HEK293 (cell line): ENCODE data around the gene SRC.

Experiments used
- CTCF ChIA-PET: fragments of 350-600 bp; formaldehyde crosslinking; extraction: SDS; loops from one replicate; lab custom pipeline; 2021; ENCODE audit warnings: antibody characterized with exemption; lab: Yijun Ruan, JAX
- POLR2A ChIA-PET: fragments of 300-600 bp; formaldehyde crosslinking; extraction: SDS; loops from one replicate; lab custom pipeline; 2020; ENCODE audit warnings: antibody characterized with exemption, inconsistent platforms; lab: Yijun Ruan, JAX
- H3K27ac ChIP-seq: fragments of 200-500 bp; sonication (Bioruptor generic); 2 replicates; pipeline ENCODE4 v1.5.1; 2014; ENCODE audit warnings: low read depth, low read length, control low read depth, inconsistent platforms; ENCODE audit errors: extremely low read depth
- H3K36me3 ChIP-seq, 2 experiments: fragments of 200-500 bp in 1 of 2; sonication (Bioruptor generic) in 1 of 2; 1 replicate in 1 of 2; 2 replicates in 1 of 2; pipeline ENCODE4 v1.5.1; 2014 to 2017; ENCODE audit warnings: inconsistent platforms in 2 of 2, low read length in 2 of 2; ENCODE audit not compliant: control insufficient read depth in 2 of 2, insufficient read depth in 1 of 2
- H3K4me1 ChIP-seq: fragments of 200-500 bp; sonication (Bioruptor generic); 2 replicates; pipeline ENCODE4 v1.5.1; 2014; ENCODE audit warnings: mild to moderate bottlenecking, low read length, inconsistent platforms; ENCODE audit not compliant: control insufficient read depth, insufficient read depth
- H3K4me3 ChIP-seq: 2 replicates; pipeline ENCODE4 v1.5.1; 2011; ENCODE audit warnings: low read depth, mild to moderate bottlenecking, control low read depth, low read length, moderate library complexity
- H3K9me3 ChIP-seq: fragments of 200-500 bp; sonication (Bioruptor generic); 2 replicates; pipeline ENCODE4 v1.5.1; 2014; ENCODE audit warnings: low read depth, low read length, inconsistent platforms; ENCODE audit not compliant: control insufficient read depth, insufficient read depth
- GFI1B ChIP-seq: fragments of 450-650 bp; formaldehyde crosslinking; IDR thresholded peaks from 2 replicates; pipeline ENCODE4 v1.5.1; 2016; ENCODE audit warnings: missing biosample characterization, missing genetic modification characterization
- HOXC10 ChIP-seq: sonication (generic); formaldehyde crosslinking; IDR thresholded peaks from 2 replicates; pipeline ENCODE4 v1.8.1; 2023; ENCODE audit warnings: mild to moderate bottlenecking, missing genetic modification reagents
- SALL2 ChIP-seq: fragments of 450-650 bp; formaldehyde crosslinking; IDR thresholded peaks from 2 replicates; pipeline ENCODE4 v1.5.0; 2017; ENCODE audit warnings: missing biosample characterization, mild to moderate bottlenecking, missing genetic modification characterization, borderline replicate concordance
- SP3 ChIP-seq: fragments of 450-650 bp; formaldehyde crosslinking; IDR thresholded peaks from 2 replicates; pipeline ENCODE4 v1.5.1; 2016; ENCODE audit warnings: missing biosample characterization, missing genetic modification characterization
- SP7 ChIP-seq: fragments of 450-650 bp; formaldehyde crosslinking; IDR thresholded peaks from 2 replicates; pipeline ENCODE4 v1.5.1; 2016; ENCODE audit warnings: missing biosample characterization, missing genetic modification characterization
- ZBTB10 ChIP-seq: fragments of 450-650 bp; formaldehyde crosslinking; IDR thresholded peaks from 2 replicates; pipeline ENCODE4 v1.5.1; 2016; ENCODE audit warnings: missing biosample characterization, missing genetic modification characterization
- ZFP41 ChIP-seq: fragments of 450-650 bp; formaldehyde crosslinking; IDR thresholded peaks from 2 replicates; pipeline ENCODE4 v1.5.1; 2016; ENCODE audit warnings: missing biosample characterization, missing genetic modification characterization, borderline replicate concordance
- ZNF157 ChIP-seq: fragments of 450-650 bp; formaldehyde crosslinking; IDR thresholded peaks from 2 replicates; pipeline ENCODE4 v1.5.1; 2016; ENCODE audit warnings: missing biosample characterization, missing genetic modification characterization
- ZNF174 ChIP-seq: fragments of 450-650 bp; formaldehyde crosslinking; IDR thresholded peaks from 2 replicates; pipeline ENCODE4 v1.5.0; 2017; ENCODE audit warnings: missing biosample characterization, mild to moderate bottlenecking, missing genetic modification characterization
- ZNF274 ChIP-seq, 2 experiments: fragments of 200-500 bp in 1 of 2; fragments of 450-650 bp in 1 of 2; sonication (Bioruptor generic) in 1 of 2; formaldehyde crosslinking in 1 of 2; IDR thresholded peaks; 2 replicates each; pipeline versions ENCODE4 v1.5.1 to v1.6.1; 2014 to 2016; ENCODE audit warnings: borderline replicate concordance in 1 of 2, inconsistent platforms in 1 of 2, low read length in 1 of 2, missing biosample characterization in 1 of 2, missing genetic modification characterization in 1 of 2
- ZNF350 ChIP-seq: fragments of 450-650 bp; formaldehyde crosslinking; IDR thresholded peaks from 2 replicates; pipeline ENCODE4 v1.5.0; 2017; ENCODE audit warnings: missing biosample characterization, mild to moderate bottlenecking, missing genetic modification characterization
- ZNF510 ChIP-seq: fragments of 450-650 bp; formaldehyde crosslinking; IDR thresholded peaks from 2 replicates; pipeline ENCODE4 v1.5.1; 2018; ENCODE audit warnings: mild to moderate bottlenecking, missing genetic modification characterization, missing biosample characterization; ENCODE audit not compliant: insufficient replicate concordance
- ZNF521 ChIP-seq: fragments of 450-650 bp; formaldehyde crosslinking; IDR thresholded peaks from 2 replicates; pipeline ENCODE4 v1.5.1; 2017; ENCODE audit warnings: missing biosample characterization, mild to moderate bottlenecking, missing genetic modification characterization
- ZNF530 ChIP-seq: fragments of 450-650 bp; formaldehyde crosslinking; IDR thresholded peaks from 2 replicates; pipeline ENCODE4 v1.5.1; 2016; ENCODE audit warnings: low read depth, missing biosample characterization, missing genetic modification characterization
- ZNF555 ChIP-seq: fragments of 450-650 bp; formaldehyde crosslinking; conservative IDR thresholded peaks from 2 replicates; pipeline ENCODE4 v1.5.1; 2017; ENCODE audit warnings: missing biosample characterization, mild to moderate bottlenecking, missing genetic modification characterization, inconsistent platforms
- ZNF596 ChIP-seq: fragments of 450-650 bp; IDR thresholded peaks from 2 replicates; pipeline ENCODE4 v1.5.0; 2018; ENCODE audit warnings: missing biosample characterization, mild to moderate bottlenecking, missing genetic modification characterization, moderate library complexity
- ZNF670 ChIP-seq: fragments of 450-650 bp; formaldehyde crosslinking; IDR thresholded peaks from 2 replicates; pipeline ENCODE4 v1.5.1; 2016; ENCODE audit warnings: missing biosample characterization, missing genetic modification characterization, low read depth
- ZNF837 ChIP-seq: fragments of 450-650 bp; formaldehyde crosslinking; IDR thresholded peaks from 2 replicates; pipeline ENCODE4 v1.5.1; 2016; ENCODE audit warnings: missing biosample characterization, missing genetic modification characterization
- TF ChIP-seq, protein P1 (sequence below): fragments of 450-650 bp; formaldehyde crosslinking; IDR thresholded peaks from 2 replicates; pipeline ENCODE4 v1.5.1; 2016; ENCODE audit warnings: missing biosample characterization, missing genetic modification characterization
- TF ChIP-seq, protein P2 (sequence below): fragments of 450-650 bp; formaldehyde crosslinking; IDR thresholded peaks from 2 replicates; pipeline ENCODE4 v1.5.1; 2016; ENCODE audit warnings: missing biosample characterization, missing genetic modification characterization
- TF ChIP-seq, protein P3 (sequence below): fragments of 450-650 bp; formaldehyde crosslinking; conservative IDR thresholded peaks from 2 replicates; pipeline ENCODE4 v1.5.1; 2016; ENCODE audit warnings: low read depth, missing biosample characterization, missing genetic modification characterization
- TF ChIP-seq, protein P4 (sequence below): fragments of 450-650 bp; formaldehyde crosslinking; optimal IDR thresholded peaks from 2 replicates; pipeline ENCODE3; 2016; ENCODE audit warnings: missing biosample characterization, mild to moderate bottlenecking, missing genetic modification characterization

SRC gene

GRCh38 chr20:37319151-37319671, 26.7 kb upstream of the SRC start (continued):
- TF ChIP-seq ZNF174 (no peak), ZNF555 (tag by site-specific recombination) (no peak), SP7 (tag by site-specific recombination) (no peak), SALL2 (tag by site-specific recombination) (no peak), ZNF837 (tag by site-specific recombination) (no peak), ZNF157 (tag by site-specific recombination) (no peak), ZNF596 (tag by site-specific recombination) (no peak), ZNF510 (tag by site-specific recombination) (no peak)
- TF ChIP-seq, protein P1, sequence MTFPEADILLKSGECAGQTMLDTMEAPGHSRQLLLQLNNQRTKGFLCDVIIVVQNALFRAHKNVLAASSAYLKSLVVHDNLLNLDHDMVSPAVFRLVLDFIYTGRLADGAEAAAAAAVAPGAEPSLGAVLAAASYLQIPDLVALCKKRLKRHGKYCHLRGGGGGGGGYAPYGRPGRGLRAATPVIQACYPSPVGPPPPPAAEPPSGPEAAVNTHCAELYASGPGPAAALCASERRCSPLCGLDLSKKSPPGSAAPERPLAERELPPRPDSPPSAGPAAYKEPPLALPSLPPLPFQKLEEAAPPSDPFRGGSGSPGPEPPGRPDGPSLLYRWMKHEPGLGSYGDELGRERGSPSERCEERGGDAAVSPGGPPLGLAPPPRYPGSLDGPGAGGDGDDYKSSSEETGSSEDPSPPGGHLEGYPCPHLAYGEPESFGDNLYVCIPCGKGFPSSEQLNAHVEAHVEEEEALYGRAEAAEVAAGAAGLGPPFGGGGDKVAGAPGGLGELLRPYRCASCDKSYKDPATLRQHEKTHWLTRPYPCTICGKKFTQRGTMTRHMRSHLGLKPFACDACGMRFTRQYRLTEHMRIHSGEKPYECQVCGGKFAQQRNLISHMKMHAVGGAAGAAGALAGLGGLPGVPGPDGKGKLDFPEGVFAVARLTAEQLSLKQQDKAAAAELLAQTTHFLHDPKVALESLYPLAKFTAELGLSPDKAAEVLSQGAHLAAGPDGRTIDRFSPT: no peak
- TF ChIP-seq, protein P2, sequence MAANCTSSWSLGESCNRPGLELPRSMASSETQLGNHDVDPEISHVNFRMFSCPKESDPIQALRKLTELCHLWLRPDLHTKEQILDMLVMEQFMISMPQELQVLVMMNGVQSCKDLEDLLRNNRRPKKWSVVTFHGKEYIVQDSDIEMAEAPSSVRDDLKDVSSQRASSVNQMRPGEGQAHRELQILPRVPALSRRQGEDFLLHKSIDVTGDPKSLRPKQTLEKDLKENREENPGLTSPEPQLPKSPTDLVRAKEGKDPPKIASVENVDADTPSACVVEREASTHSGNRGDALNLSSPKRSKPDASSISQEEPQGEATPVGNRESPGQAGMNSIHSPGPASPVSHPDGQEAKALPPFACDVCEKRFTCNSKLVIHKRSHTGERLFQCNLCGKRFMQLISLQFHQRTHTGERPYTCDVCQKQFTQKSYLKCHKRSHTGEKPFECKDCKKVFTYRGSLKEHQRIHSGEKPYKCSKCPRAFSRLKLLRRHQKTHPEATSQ (tag by site-specific recombination): no peak
- TF ChIP-seq, protein P3, sequence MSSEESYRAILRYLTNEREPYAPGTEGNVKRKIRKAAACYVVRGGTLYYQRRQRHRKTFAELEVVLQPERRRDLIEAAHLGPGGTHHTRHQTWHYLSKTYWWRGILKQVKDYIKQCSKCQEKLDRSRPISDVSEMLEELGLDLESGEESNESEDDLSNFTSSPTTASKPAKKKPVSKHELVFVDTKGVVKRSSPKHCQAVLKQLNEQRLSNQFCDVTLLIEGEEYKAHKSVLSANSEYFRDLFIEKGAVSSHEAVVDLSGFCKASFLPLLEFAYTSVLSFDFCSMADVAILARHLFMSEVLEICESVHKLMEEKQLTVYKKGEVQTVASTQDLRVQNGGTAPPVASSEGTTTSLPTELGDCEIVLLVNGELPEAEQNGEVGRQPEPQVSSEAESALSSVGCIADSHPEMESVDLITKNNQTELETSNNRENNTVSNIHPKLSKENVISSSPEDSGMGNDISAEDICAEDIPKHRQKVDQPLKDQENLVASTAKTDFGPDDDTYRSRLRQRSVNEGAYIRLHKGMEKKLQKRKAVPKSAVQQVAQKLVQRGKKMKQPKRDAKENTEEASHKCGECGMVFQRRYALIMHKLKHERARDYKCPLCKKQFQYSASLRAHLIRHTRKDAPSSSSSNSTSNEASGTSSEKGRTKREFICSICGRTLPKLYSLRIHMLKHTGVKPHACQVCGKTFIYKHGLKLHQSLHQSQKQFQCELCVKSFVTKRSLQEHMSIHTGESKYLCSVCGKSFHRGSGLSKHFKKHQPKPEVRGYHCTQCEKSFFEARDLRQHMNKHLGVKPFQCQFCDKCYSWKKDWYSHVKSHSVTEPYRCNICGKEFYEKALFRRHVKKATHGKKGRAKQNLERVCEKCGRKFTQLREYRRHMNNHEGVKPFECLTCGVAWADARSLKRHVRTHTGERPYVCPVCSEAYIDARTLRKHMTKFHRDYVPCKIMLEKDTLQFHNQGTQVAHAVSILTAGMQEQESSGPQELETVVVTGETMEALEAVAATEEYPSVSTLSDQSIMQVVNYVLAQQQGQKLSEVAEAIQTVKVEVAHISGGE (tag by site-specific recombination): no peak

- TF ChIP-seq ZNF274 (IDR thresholded peaks at IDR 0.05; ENCODE audit: low read length) (no peak), ZNF274 (tag by site-specific recombination; IDR thresholded peaks at IDR 0.05; ENCODE audit: borderline replicate concordance) (no peak), SP3 (tag by site-specific recombination) (no peak)
- Histone ChIP-seq H3K4me3 (no peak overlapping the region), H3K9me3 (no peaks in the 10 kb centered on the region), H3K36me3 (no peaks in the 10 kb centered on the region), H3K27ac (no peak overlapping the region), H3K4me1 (no peaks in the 10 kb centered on the region)
- ChIA-PET CTCF (interaction anchor here (1.1 kb wide), 1 partner anchor 53 kb away, joined by 6 read pairs; no protein-coding TSS in a partner anchor), POLR2A (interaction anchor here (0.7 kb wide), 1 partner anchor 393 kb away, joined by 3 read pairs; no protein-coding TSS in a partner anchor)
Observed at GRCh38 chr20:37323985-37324384, 22.0 kb upstream of the SRC start.

DNA sequence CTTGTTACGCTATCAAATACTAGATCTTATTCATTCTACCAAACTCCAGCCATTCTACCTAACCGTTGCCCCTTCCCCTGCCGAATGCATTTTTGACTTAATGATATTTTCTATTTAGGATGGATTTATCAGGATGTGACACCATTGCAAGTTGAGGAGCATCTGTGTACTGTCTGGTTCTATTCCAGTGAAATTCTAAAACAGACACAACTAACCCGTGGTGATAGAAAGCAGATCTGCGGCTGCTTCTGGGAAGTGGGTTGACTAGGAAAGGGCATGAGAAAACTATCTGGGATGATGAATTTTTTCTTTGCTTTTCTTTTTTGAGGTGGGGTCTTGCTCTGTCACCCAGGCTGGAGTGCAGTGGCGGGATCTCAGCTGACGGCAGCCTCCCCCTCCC, 20.7 kb upstream of the SRC start:
- Histone ChIP-seq H3K27ac (no peak overlapping the region), H3K4me1 (no peaks in the 10 kb centered on the region), H3K36me3 (no peaks in the 10 kb centered on the region), H3K9me3 (no peaks in the 10 kb centered on the region), H3K4me3 (no peak overlapping the region)
- ChIA-PET POLR2A (interaction anchor here (0.6 to 0.7 kb wide), 2 partner anchors 15 to 36 kb away, joined by 4 to 6 read pairs; partner anchors contain the start of gene MANBAL), CTCF (no interaction called here)
- TF ChIP-seq HOXC10 (no peak), ZNF350 (tag by site-specific recombination) (no peak), ZBTB10 (no peak), ZNF521 (tag by site-specific recombination) (no peak), ZNF530 (no peak), ZFP41 (no peak), GFI1B (no peak), ZNF670 (tag by site-specific recombination) (no peak)
- TF ChIP-seq, protein P4, sequence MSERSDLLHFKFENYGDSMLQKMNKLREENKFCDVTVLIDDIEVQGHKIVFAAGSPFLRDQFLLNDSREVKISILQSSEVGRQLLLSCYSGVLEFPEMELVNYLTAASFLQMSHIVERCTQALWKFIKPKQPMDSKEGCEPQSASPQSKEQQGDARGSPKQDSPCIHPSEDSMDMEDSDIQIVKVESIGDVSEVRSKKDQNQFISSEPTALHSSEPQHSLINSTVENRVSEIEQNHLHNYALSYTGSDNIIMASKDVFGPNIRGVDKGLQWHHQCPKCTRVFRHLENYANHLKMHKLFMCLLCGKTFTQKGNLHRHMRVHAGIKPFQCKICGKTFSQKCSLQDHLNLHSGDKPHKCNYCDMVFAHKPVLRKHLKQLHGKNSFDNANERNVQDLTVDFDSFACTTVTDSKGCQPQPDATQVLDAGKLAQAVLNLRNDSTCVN: no peak
